GM18873 (cell line): ENCODE results near the gene OCIAD2.
"Not testable (repeated sequence)": the region's sequence is repeated elsewhere in the genome, so short reads cannot be mapped to it uniquely, and the experiment has no call there.

Experiments
- ATAC-seq: cut with Tn5 transposase; IDR thresholded peaks from one replicate; pipeline ENCODE4 v1.9.1; 2021; ENCODE audit warnings: mild to moderate bottlenecking, moderate library complexity, moderate number of reproducible peaks; ENCODE audit not compliant: unreplicated experiment, low FRiP score

Gene OCIAD2

DNA sequence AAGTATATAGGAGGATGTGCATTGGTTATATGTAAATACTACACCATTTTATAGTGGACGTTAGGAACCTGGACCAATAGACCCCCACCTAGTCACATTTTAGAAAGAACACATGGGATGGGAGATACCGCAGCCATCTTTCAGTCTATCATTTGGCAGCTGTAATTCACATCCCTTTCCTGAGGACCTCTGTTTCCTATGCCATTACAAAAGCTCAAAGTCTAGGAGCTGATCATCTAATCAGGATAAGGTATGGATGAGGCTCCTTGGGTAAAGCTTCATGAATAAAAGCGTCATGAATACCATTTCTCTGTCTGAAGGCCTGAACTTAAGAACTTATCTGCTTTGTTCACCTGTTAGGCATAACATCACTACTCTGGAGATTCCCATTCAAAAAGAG lies 44.5 kb downstream of the OCIAD2 start:
- ATAC-seq: no peak

DNA sequence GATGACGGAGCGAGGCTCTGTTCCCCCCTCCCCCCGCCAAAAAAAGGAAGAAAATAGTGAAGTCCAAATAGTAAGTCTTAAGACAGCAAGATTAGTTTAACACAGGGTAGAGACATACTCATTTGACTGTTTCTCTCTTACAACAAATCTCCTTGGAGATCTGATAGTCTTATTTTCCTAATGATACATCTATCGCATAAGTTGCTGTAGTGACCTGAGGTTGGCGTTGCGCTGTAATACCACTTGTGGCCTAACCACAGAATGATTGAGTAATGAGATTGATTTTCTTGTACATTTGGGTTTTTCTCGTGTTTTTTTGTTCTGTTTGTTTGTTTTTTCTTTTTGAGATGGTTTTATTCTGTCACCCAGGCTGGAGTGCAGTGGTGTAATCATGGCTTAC lies 48.4 kb downstream of the OCIAD2 start:
- ATAC-seq: no peak

DNA sequence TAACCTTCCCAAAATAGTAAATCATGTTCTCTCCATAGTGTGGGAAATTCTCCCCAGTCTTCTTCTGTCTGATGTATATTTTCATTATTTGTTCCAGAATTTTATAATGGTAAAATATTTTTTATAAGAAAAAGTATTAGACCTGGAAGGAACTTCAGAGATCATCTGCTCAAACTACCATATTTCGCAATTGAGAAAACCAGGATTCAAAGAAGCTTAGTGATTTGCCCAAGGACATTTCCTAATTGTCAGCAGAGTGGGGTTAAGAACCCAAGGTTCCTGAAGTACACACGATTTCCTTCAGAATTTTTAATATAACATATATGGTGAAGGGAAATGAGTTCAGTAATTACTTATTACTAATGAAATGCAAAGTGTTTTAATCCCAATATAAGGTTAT lies 51.6 kb downstream of the OCIAD2 start:
- ATAC-seq: no peak

DNA sequence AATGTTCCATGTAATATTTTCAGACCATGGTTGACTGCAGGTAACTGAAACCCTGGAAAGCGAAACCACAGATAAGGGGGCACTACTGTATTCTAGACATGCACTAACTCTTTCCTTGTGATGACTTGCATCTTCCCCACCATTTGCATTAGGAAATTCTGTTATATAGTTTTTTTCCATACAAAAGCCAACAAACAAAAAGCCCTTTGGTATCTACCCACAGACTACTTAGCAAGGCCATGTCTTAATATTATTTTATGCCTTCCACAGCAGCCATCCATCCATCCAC lies 52.2 kb downstream of the OCIAD2 start:
- ATAC-seq: no peak

DNA sequence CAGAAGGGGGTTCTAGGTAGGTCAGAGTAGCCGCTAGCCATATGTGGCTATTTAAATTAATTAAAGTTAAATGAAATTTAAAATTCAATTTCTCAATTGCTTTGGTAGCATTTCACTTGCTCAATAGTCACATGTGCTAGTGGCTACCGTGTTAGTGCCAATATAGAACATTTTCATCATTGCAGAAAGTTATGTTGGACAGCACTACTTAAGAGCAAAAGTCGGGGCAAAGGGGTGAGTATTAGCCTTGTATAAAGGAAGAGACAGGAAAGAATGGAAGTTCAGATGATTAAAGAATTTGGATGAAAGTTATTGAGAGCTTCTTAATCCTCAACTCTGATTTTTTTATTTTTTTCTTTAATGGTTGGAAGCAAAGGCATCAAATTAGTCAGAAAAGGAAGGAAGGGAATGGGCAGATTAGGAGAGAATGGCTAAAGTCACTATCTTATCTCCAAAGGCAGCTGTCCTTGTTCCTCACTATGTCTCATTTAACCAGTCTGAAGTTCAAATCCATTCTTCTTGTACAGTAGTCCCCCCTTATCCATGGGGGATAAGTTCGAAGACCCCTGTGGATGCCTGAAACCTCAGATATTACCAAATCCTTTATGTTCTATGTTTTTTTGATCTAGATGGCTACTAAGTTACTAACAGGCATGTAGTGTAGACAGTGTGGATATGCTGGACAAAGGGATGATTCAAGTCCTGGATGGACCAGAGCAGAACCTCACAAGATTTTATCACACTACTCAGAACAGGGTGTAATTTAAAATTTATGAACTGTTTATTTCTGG lies 52.8 kb downstream of the OCIAD2 start:
- no peak for ATAC-seq

DNA sequence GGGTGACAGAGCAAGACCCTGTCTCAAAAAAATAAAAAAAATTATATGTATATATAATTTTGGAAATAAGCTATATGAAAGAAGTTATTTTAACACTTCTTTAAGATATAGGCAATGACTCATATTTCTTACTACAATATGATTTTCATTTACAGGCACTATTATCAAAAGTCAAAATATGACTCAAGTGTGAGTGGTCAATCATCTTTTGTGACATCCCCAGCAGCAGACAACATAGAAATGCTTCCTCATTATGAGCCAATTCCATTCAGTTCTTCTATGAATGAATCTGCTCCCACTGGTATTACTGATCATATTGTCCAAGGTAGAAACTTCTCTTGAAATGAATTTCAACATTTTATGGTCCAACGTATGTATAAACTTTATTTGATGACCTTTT lies 54.9 kb downstream of the OCIAD2 start:
- no peak for ATAC-seq

DNA sequence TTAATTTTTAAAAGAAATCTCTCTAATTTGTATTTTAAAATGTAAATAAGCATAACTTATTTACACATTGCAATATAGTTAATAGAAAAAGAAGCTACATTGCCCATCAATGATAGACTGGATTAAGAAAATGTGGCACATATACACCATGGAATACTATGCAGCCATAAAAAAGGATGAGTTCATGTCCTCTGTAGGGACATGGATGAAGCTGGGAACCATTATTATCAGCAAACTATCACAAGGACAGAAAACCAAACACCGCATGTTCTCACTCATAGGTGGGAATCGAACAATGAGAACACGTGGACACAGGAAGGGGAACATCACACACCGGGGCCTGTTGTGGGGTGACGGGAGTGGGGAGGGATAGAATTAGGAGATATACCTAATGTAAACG lies 57.8 kb downstream of the OCIAD2 start:
- ATAC-seq: not testable (repeated sequence)

DNA sequence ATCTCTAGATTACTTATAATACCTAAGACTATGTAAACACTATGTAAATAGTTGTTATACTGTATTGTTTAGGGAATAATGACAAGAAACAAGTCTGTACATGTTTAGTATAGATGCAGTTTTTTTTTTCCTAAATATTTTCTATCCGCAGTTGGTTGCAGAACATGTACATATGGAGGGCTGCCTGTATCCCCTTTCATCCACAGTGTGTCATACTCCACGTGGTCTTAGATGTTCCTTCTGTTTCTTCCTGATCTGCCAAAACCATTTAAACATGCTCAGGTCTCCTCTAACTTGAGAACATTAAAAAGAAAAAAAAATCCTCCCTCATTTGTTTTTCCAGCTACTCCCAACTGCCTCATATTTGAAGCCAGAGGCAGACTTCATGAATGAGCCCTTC lies 61.7 kb downstream of the OCIAD2 start:
- no peak for ATAC-seq

DNA sequence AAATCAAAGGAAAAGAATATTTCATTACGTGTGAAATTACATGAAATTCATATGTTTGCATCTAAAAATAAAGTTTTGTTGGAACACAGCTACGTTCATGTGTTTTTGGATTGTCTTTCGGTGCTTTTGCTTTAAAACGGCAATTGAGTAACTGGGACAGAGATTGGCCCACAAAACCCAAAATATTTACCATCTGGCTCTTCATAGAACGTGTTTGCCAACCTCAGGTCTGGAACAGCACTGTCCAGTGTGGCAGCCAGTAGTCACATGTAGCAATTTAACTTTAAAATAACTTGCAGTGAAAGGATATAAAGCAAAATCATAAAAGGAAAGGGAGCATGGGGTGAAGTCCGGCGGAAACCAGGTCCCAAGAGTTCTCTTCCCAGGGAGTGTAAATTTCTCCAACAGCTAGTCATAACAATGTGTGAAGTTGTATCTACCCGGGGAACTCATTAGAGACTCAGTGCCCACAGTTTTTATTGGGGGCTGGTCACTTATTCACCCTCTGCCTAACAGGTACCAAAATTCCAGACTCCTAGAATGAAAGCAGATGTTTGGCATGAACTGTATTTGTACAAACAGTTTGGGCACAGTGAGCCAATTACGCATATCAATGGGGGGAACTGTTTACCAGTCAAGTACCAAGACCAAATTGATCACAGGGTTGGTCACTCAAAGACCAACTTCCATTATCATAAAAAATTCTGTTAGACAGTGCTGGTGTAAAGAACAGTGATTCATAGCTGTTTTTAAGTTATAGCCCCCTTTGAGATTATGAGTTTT lies 65.3 kb downstream of the OCIAD2 start:
- ATAC-seq: no peak

DNA sequence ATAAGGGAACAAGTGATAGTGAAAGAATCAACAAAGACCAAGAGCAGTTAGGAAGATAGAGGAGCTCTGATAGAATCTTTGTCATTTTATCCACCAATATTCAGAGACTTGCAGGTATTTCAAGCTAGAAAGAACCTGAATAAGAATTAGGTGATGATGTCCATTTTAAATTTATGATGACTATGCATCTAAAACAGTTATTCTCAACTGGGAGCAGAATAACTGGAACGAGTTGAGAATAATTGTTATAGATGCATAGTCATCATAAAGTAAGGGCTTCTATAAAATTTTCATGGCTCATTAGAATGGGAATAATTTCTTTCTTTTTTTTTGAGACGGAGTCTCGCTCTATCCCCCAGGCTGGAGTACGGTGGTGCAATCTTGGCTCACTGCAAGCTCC lies 69.9 kb downstream of the OCIAD2 start:
- no peak for ATAC-seq
